HG02610 (cell line): ENCODE data around the gene CLIP4.

ENCODE experiments used
- ATAC-seq: cut with Tn5 transposase; IDR thresholded peaks from one replicate; pipeline ENCODE4 v1.9.1; 2021; ENCODE audit warnings: mild to moderate bottlenecking, moderate library complexity; ENCODE audit not compliant: unreplicated experiment

Gene CLIP4

GRCh38 chr2:29182920-29183319 is 67.7 kb downstream of the CLIP4 start:
- ATAC-seq = no peak

DNA sequence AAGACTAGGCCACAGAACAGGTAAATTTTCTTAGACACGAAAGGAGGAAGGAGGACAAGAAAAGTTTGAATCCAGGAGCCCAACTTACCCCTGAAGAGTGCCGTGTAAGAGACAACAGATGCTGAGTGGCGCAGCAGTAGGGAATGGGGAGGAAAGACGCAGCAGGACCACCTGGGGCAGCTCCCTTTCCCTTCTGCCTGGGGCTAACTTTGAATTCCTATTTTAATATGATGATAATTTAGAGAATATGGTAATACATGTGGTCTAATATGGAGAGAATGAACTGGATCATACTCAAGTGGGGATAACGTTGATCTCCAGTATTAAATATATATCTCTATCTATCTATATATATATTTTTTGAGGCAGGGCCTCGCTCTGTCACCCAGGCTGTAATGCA is 69.3 kb downstream of the CLIP4 start:
- no peak for ATAC-seq

DNA sequence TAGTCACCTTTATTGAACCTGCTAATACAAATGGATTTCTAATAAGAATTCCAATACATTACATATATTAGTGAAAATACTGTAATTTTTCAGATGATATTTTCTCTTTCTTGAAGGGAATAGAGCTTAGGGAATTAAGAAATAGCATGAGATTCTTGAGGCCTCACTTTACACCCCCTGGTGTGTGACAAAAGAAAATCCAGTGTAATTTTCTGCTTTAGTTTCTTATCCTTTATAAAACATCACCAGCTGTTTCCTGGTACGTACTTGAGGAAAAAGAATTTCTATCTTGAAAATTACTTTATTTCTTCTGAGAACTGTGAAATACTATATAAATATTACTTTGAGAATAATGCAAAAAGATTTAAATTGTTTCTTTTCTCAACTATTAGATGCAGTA is 71.6 kb downstream of the CLIP4 start:
- no peak for ATAC-seq

DNA sequence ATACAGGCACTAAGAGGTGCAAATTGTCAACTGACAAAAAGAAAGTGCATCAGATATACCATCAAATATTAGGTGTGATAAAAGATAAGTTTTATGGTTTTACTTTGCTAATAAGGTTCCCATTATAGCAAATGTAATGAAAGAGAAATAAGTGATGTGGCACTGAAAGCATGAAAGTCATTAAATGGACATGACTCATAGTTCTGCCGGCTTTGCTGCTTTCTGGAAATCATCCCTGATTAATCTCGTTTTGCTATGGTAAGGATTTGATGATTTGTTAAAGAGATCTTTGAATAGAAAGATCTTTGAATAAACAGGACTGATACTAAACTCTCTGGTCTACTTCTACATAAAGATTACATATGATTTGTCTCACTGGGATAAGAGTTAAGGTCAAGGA is 72.7 kb downstream of the CLIP4 start:
- no peak for ATAC-seq

- no peak for ATAC-seq
Observed at GRCh38 chr2:29189052-29189451, 73.8 kb downstream of the CLIP4 start.

DNA sequence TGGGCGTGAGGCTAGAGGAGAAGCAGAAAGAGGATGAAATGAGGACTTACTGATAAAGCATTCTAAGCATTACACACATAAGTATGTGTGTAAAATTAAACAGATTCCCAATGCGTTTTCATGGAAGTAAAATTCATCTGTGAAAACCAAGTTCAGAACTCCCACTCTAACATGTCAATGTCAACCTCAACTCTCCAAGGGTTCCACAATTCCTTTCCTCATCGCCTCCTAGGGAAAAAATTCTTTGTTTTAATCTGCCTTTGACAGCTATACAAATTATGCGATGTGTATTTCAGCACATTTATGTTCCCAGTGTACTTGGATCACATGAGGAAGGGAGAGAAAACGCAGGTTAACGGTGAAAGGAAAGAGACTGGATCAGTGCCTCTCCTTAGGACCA is 76.6 kb downstream of the CLIP4 start:
- no peak for ATAC-seq

DNA sequence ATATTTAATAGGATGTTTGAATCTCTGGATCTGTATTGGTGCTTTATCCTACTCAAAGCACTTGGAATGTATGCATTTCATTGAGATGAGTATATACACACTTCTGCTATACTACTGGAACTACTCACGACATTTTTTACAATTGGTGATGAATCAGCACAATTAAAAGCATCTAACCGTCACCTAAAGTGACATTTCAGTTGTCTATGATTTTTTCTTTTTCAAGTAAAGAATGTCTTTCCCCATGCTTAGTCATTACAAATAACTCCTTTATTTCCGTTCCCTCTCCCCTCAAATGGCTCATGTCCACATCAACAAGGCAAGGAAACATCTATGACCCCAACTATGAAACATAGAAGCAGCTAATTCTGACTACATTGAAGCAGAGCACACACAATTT is 77.3 kb downstream of the CLIP4 start:
- no peak for ATAC-seq

- ATAC-seq = no peak
Observed at GRCh38 chr2:29193111-29193510, 77.9 kb downstream of the CLIP4 start.

- ATAC-seq = no peak
Observed at GRCh38 chr2:29193681-29194080, 78.5 kb downstream of the CLIP4 start.

DNA sequence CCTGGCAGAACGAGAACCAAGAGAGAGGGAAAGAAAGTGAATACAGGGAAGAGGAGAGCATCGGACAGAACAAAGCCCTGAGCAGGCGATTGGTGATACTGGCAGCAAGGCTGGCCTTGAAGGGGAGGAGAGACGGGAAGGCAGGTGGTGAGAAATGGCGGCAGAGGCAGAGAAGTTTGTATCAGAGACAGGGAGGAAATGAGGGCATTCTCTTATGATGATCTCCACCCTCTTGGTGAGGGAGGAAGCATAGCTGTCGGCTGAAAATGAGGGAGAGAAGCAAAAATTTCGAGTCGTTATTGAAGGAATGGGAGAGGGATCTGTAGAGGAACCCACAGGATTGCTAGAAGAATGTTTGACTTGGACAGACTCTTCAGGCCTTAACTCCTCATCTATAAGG is 80.6 kb downstream of the CLIP4 start:
- no peak for ATAC-seq

DNA sequence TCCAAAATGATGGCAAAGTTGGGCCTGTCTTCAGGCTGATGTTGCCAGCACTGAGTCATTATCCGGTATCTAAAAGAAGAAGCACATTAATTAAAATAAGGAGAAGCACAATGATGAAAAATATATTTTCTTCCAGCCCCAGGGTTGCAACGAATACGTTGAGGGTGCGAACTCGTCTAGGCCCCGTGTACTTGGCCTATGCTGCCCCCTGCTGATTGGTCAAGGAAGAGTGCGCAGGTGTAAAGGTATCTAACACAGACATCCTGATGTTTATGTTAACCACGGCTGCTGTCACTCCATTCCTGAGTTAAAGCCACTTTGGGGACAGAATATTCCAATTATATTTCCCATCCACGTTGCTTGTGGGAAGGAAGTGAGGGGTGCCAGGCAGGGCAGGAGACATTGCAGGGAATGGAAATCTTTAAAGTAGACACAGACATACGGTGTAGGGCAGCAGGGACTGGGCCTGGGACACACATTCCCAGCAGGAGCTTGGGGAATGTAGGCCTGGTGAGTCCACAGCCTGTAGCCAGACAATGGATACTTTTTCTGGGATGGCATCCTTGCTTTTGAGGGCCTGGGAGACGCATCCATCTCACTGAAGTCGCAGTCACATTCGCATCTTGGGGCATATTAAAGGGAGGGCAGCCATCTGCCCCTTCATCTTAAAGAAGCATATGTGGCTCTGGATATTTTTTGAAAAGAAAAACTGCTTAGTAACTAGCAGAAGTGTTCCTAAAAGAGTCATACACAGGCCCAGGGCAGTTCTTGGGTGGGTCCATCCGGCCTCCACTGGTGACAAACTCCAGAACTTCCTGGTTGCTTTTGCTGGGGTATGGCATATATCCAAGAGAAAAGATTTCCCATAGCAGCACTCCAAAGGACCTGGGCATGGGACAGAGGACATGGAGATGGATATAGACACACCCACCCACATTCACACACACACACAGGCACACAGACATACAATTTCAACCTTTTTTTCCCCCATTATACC is 81.9 kb downstream of the CLIP4 start:
- ATAC-seq = peak; percentile 77

GRCh38 chr2:29201979-29202378 is 86.8 kb downstream of the CLIP4 start:
- ATAC-seq = no peak

DNA sequence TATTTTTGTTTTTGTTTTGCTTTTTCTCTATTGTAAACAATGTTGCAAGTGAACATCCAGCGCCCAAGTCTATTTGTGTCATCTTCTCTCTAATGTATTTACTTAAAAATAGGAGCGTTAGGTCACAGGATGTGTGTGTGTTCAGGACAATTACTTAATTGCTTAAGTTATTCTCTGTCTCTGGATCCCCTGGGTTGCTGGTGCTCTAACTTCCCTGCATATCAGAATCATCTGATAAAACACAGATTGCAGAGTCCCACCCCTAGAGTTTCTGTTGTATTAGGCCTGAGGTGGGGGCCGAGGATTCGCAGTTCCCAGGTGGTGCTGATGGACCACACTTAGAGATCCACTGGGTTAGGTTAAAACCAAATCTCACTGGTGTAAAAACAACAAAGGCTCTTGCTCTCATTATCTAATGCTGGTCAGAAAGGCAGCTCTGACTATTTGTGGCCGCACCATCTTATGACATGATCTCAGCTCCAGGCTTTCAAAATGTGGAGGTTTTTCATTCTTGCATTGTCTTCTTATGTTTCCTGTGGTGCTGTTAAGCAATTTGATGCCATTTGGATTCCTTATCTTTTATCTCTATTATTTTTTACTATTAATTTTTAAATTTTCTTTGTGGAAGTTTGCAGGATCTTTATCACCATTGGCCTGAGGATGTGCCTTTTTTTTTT is 87.7 kb downstream of the CLIP4 start:
- no peak for ATAC-seq

DNA sequence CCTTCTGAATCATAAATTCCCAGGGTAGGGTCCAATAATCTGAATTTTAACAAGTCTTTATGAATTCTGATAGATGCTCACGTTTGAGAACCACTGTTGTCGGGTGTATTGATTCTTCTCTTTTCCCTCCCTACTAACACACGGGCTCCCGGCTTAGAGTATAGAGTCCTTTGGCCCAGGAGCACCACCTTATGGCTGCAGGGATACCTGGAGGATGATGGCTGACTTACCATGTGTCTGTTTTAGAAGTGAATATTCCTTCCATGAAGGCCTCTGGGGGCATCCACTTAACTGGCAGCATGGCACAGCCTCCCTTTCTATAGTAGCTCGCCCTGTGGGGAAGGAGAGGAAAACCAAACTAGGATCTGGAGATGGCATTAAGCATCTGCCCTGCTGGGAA is 91.7 kb downstream of the CLIP4 start:
- no peak for ATAC-seq

GRCh38 chr2:29207352-29208148 is 92.3 kb downstream of the CLIP4 start:
- no peak for ATAC-seq

GRCh38 chr2:29209551-29209950 is 94.3 kb downstream of the CLIP4 start:
- no peak for ATAC-seq

DNA sequence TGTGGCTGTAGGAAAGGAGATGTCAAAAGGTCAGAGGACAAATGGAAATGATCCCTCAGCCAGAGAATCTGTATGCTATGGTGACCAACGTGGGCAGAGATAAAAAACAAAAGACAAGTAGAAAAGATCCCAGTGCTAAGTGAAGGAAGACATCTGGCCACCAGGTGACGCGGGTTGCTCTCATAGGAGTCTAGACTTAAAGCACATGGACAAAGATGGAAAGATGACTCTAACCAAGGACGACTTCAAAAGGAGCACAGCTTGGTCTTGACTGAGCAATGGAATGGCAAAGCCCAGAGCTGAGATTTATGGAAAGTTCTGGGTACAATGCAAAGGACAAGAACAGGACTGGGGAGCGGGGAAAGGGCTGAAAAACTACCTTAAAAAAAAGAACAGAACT is 96.8 kb downstream of the CLIP4 start:
- ATAC-seq = no peak

GRCh38 chr2:29213888-29214291 is 98.7 kb downstream of the CLIP4 start:
- no peak for ATAC-seq

GRCh38 chr2:29215073-29215472 is 99.9 kb downstream of the CLIP4 start:
- ATAC-seq = no peak

- no peak for ATAC-seq
Observed at GRCh38 chr2:29215739-29216608, 100.8 kb downstream of the CLIP4 start.

- no peak for ATAC-seq
Observed at GRCh38 chr2:29216609-29216909, 101.3 kb downstream of the CLIP4 start.
